Uterus (tissue), 2 donors: ENCODE data around the gene CMTM3.
"Not testable (repeated sequence)": the region's sequence is repeated elsewhere in the genome, so short reads cannot be mapped to it uniquely, and the experiment has no call there.

ENCODE experiments used
- POLR2A ChIP-seq, 2 donors: fragments of 450-650 bp; IDR thresholded peaks; one replicate each; pipeline ENCODE4 v1.6.1; 2016; ENCODE audit warnings: antibody characterized with exemption in 2 of 2, mild to moderate bottlenecking in 1 of 2, moderate library complexity in 1 of 2
- TF ChIP-seq, protein P1 (sequence below), 4 experiments: fragments of 200-600 bp in 2 of 4; fragments of 450-650 bp in 2 of 4; sonication (generic) in 2 of 4; IDR thresholded peaks; one replicate each; pipeline ENCODE4 v1.5.1; 2016 to 2019; ENCODE audit warnings: antibody characterized with exemption in 4 of 4, mild to moderate bottlenecking in 2 of 4, moderate library complexity in 1 of 4

DNA sequence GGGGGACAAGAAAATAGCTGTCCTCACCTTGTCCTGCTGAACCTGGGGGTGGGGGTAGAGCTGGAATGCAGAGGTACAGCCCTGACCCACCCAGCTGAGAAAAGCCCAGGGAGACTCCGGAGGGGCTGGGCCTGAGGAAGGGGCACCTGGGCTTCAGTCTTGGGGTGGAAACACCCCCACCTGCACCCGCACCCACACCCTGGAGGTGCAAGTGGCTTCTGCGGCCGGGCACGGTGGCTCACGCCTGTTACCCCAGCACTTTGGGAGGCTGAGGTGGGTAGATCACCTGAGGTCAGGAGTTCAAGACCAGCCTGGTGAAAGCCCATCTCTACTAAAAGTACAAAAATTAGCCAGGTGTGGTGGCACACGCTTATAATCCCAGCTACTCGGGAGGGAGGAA is 7.4 kb downstream of the CMTM3 start:
- TF ChIP-seq, protein P1, sequence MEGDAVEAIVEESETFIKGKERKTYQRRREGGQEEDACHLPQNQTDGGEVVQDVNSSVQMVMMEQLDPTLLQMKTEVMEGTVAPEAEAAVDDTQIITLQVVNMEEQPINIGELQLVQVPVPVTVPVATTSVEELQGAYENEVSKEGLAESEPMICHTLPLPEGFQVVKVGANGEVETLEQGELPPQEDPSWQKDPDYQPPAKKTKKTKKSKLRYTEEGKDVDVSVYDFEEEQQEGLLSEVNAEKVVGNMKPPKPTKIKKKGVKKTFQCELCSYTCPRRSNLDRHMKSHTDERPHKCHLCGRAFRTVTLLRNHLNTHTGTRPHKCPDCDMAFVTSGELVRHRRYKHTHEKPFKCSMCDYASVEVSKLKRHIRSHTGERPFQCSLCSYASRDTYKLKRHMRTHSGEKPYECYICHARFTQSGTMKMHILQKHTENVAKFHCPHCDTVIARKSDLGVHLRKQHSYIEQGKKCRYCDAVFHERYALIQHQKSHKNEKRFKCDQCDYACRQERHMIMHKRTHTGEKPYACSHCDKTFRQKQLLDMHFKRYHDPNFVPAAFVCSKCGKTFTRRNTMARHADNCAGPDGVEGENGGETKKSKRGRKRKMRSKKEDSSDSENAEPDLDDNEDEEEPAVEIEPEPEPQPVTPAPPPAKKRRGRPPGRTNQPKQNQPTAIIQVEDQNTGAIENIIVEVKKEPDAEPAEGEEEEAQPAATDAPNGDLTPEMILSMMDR (IDR thresholded peaks at IDR 0.05), result not testable (repeated sequence)
- not testable (repeated sequence) for TF ChIP-seq POLR2A (IDR thresholded peaks at IDR 0.05)
